ENCODE data around the gene ORAI2. TPM values are rescaled to one million over a fixed set of nuclear protein-coding genes. Genes with fewer than 3 reads are reported as not detected.

Gene ORAI2
- total and polyA plus RNA-seq, 2 of the 4 experiments (the other 2 are of a cell fraction): 52.0 to 58.3 TPM

DNA sequence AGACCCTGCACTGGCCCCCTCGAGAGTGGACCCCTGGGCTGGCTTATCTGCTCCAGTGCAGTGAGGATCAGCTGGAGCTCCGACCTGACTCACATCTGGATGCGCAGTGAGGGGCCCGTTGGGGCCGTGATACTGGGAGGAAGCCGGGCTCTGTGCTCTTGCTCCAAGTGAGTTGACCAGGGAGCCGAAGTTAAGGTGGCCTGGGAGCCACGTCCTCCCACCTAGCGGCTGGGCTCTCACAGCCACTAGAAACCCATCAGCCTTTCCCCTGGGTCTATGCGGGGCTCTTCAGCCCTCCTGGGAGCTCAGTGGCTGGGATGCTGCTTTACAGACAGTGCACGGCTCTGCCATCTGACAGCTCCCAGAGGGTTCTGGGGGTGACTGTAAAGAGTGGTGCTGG is 22.2 kb downstream of the ORAI2 start:
- Histone ChIP-seq H2AK5ac (ENCODE audit: low read depth, low read length) (no peak overlapping the region), H3K4ac (ENCODE audit: low read depth, low read length) (no peak overlapping the region), H3K9ac (ENCODE audit: low read depth, low read length) (no peak overlapping the region), H4K5ac (ENCODE audit: low read depth, low read length) (no peak overlapping the region), H3K4me3 (ENCODE audit: insufficient read depth, low read depth, low read length) (no peak overlapping the region), H2AFZ (replicated peaks; ENCODE audit: low read length, poor library complexity) (no peak overlapping the region), H3K14ac (replicated peaks; ENCODE audit: low read depth, low read length) (no peak overlapping the region), H2BK120ac (ENCODE audit: low read depth, low read length) (no peak overlapping the region), H3K36me3 (ENCODE audit: control insufficient read depth, insufficient read depth, low read length) (peaks cover 27% of the 10 kb centered on the region), H2AK9ac (replicated peaks; ENCODE audit: low read depth, low read length, poor library complexity) (no peak overlapping the region), H4K8ac (ENCODE audit: low read depth in 2 of 2, low read length in 2 of 2) (no peak overlapping the region), H3K23ac (ENCODE audit: low read depth, low read length) (no peak overlapping the region), H3K79me1 (ENCODE audit: low read depth in 1 of 2, low read length in 2 of 2) (peaks cover 0 to 17% of the 10 kb centered on the region in 2 experiments; a peak in 3 of 4 replicates), H2BK5ac (ENCODE audit: low read depth, low read length, poor library complexity, severe bottlenecking) (no peak overlapping the region), H3K18ac (ENCODE audit: low read depth, low read length) (no peak overlapping the region), H2BK20ac (ENCODE audit: low read depth, low read length) (no peak overlapping the region), H3K9me1 (ENCODE audit: insufficient read depth, low read length) (no peaks in the 10 kb centered on the region; the same call in 1 of the 2 replicates), H3K27me3 (ENCODE audit: control insufficient read depth, insufficient read depth, low read length) (no peaks in the 10 kb centered on the region), H4K20me1 (ENCODE audit: insufficient read depth, low read length) (peaks cover 12% of the 10 kb centered on the region), H2BK15ac (ENCODE audit: low read depth, low read length) (no peak overlapping the region), H4K91ac (ENCODE audit: insufficient read depth, low read depth, low read length) (no peak overlapping the region), H3K4me2 (ENCODE audit: low read depth, low read length) (no peak overlapping the region), H3K9me3 (ENCODE audit: control insufficient read depth, insufficient read depth, low read length) (no peaks in the 10 kb centered on the region), H3K27ac (ENCODE audit: insufficient read depth, low read length) (no peak overlapping the region), H3K56ac (ENCODE audit: extremely low read depth, insufficient read depth, low read length) (no peak overlapping the region), H3K4me1 (ENCODE audit: control insufficient read depth, insufficient read depth, low read length) (peaks cover 8% of the 10 kb centered on the region)
- POLR2A ChIA-PET (ENCODE audit: unreplicated experiment): no interaction called here
- dilution Hi-C loops (cut with HindIII; ENCODE audit: low sequenced_read_pairs, unreplicated experiment): no loop called here
- in situ Hi-C loops (cut with MboI; ENCODE audit: low sequenced_read_pairs): no loop called here
- intact Hi-C loops (cut with micrococcal nuclease): no loop called here
- CTCF ChIA-PET: no interaction called here
- BruUV-seq (replicated peaks): no TSS peak
- WGBS, 2 experiments (ENCODE audit: extremely low coverage in 2 of 2, insufficient read length in 1 of 2): 93% methylated on average over 4 of the region's 11 CpGs; no CpG with 5 or more reads in 1 of the 2 experiments
- no peak for TF ChIP-seq MAZ (IDR thresholded peaks at IDR 0.05; ENCODE audit: borderline replicate concordance, low read depth, low read length)
- no peak for TF ChIP-seq ELK1 (IDR thresholded peaks at IDR 0.05; ENCODE audit: borderline replicate concordance, low read depth, low read length)
- TF ChIP-seq SMC3 (IDR thresholded peaks at IDR 0.05; ENCODE audit: low read depth, low read length): no peak
- no peak for TF ChIP-seq RAD21 (IDR thresholded peaks at IDR 0.05; ENCODE audit: low read length)
- TF ChIP-seq, protein P1, sequence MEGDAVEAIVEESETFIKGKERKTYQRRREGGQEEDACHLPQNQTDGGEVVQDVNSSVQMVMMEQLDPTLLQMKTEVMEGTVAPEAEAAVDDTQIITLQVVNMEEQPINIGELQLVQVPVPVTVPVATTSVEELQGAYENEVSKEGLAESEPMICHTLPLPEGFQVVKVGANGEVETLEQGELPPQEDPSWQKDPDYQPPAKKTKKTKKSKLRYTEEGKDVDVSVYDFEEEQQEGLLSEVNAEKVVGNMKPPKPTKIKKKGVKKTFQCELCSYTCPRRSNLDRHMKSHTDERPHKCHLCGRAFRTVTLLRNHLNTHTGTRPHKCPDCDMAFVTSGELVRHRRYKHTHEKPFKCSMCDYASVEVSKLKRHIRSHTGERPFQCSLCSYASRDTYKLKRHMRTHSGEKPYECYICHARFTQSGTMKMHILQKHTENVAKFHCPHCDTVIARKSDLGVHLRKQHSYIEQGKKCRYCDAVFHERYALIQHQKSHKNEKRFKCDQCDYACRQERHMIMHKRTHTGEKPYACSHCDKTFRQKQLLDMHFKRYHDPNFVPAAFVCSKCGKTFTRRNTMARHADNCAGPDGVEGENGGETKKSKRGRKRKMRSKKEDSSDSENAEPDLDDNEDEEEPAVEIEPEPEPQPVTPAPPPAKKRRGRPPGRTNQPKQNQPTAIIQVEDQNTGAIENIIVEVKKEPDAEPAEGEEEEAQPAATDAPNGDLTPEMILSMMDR (conservative IDR thresholded peaks at IDR 0.05; ENCODE audit: low read depth, low read length): no peak
- no peak for TF ChIP-seq RCOR1 (IDR thresholded peaks at IDR 0.05; ENCODE audit: insufficient replicate concordance, low read length)
- no peak for TF ChIP-seq BHLHE40 (IDR thresholded peaks at IDR 0.05; ENCODE audit: low read depth, low read length)
- no peak for TF ChIP-seq POLR2A (IDR thresholded peaks at IDR 0.05; ENCODE audit: low read depth, low read length)
- no peak for TF ChIP-seq CHD1 (IDR thresholded peaks at IDR 0.05; ENCODE audit: low read depth, low read length)
- DNase-seq (no peak), ATAC-seq (ENCODE audit: low read depth) (no peak)

Measured in IMR-90 (cell line).